CD4-positive, alpha-beta T cell treated with Interferon alpha-2 for 1 hour (primary cell): ENCODE data around the gene ACSM2B.
"Not testable (repeated sequence)": the region's sequence is repeated elsewhere in the genome, so short reads cannot be mapped to it uniquely, and the experiment has no call there.

ENCODE experiments used
- DNase-seq, 2 donors: peaks; one replicate each; pipeline ENCODE4 v3.0.0-alpha.2; 2020 to 2022

ACSM2B gene

DNA sequence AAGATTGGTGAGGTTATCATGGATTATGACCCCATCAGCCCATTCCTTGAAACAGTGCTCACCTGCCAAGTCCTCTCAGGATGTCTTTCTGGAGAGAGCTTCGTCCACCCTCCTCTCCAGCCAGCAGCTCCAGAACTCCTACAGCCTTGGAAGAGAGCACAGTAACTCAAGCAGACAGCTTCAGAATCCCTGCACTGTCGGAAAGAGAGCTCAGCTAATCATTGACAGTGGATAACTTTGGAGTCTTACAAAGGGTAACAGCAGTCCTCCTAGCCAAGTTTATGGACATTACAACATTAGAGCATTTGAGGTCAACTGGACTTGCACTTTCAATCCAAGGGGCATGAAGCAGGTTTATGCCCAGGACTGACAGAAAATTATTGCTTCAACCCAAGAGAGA is at the start of gene ACSM2B:
Gene ACSM2B, minus strand, starts transcription at position 223 of the 400 bp plus-strand sequence. CDS start 11,522 bp downstream, outside the sequence.
- not testable (repeated sequence) for DNase-seq

DNA sequence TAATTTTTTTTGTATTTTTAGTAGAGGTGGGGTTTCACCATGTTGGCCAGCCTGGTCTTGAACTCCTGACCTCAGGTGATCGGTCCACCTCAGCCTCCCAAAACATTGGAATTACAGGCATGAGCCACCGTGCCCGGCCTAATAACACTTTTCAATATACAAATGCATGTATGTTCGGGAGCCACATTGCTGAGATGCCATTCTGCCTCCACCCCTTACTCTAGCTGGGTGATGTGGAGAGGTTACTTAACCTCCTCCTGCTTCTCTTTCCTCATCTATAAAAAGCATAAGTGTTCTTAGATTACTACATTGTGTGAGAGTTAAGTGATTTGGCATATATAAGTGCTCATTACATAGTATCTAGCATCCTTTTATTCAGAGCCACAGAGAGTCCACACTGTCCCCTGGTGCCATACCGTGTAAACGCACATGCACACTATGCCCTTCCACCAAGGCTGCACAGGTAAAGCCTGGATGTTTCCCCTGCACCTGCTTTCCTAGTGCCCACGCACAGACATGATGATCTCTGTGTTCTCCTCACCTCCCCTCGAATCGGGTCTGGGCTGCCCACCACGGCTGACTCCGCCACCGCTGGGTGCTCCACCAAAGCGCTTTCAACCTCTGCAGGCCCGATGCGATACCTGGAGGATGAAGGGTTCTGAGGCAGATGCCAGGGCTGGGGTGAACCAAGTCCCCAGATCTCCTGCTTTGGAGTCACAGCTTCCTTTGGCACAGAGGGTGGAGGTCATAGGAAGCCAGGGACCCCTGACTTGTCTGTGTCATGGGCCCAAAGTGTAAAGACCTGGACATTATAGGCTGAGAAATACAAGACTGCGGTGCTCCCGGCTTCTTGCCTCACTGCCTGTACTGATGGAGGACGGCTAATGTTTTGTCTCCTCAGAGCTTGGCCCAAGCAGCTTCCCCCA is 49.0 kb upstream of the ACSM2B start:
- no peak for DNase-seq

DNA sequence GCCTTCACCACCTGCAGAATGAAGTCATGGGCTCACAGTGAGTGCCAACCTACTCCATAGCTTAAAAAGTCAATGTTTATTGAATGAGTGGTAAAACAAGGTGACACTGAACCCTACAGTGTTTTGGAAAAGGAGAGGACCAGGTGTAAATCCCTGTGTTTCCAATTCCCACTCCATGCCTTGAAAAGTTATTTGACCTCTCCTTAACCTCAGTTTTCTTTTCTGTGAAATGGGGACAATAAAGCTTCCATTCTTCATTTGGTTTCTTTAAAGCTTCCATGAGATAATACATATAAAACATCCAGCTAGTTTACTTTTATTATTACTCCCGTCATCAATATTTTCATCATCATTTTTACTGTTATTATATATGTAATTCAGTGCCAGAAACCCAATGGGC is 48.0 kb upstream of the ACSM2B start:
- no peak for DNase-seq

- no peak for DNase-seq
These were observed 46.3 kb upstream of the ACSM2B start for GRCh38 chr16:20622498-20622870.

GRCh38 chr16:20621406-20621805 is 45.2 kb upstream of the ACSM2B start:
- no peak for DNase-seq

DNA sequence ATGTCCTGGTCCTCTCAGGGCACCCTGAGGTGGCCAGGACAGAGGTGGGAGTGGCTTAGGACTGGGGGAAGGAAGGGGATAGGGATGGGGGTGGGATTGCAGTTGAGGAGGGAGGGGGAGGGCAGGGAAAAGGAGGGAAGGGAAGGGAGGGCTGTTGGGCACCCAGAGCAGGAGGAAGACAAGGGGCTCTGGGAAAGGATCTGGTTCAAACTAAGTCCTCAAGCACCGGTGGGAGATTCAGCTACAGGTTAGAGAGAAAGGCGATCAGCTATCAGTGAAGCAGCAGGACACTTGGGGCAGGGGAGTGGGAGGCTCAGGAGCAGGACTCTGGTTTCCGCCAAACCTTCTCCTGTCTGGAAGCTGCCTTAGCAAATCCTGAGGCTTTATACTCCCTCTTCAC is 44.6 kb upstream of the ACSM2B start:
- DNase-seq = no peak

DNA sequence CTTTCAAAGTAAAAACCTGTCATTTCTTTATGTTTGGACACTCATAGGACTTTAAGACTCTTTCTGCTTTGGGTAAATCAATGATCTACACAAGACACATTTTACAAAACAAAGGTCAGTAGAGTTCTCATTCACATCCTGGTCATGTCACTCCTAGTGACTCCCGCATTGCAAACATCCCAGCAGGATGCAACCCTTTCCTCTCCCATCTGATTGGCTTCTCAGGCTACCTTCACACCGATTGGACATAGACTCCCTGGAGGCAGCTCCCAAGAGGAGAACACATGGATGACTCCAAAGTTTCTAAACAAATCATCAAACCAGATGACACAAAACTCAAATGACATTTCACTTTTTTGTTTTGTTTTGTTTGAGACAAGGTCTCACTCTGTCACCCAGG is 43.8 kb upstream of the ACSM2B start:
- DNase-seq = no peak

- DNase-seq = no peak
These were observed 41.1 kb upstream of the ACSM2B start for GRCh38 chr16:20617271-20617670.

- no peak for DNase-seq
These were observed 38.3 kb upstream of the ACSM2B start for GRCh38 chr16:20614186-20615141.

DNA sequence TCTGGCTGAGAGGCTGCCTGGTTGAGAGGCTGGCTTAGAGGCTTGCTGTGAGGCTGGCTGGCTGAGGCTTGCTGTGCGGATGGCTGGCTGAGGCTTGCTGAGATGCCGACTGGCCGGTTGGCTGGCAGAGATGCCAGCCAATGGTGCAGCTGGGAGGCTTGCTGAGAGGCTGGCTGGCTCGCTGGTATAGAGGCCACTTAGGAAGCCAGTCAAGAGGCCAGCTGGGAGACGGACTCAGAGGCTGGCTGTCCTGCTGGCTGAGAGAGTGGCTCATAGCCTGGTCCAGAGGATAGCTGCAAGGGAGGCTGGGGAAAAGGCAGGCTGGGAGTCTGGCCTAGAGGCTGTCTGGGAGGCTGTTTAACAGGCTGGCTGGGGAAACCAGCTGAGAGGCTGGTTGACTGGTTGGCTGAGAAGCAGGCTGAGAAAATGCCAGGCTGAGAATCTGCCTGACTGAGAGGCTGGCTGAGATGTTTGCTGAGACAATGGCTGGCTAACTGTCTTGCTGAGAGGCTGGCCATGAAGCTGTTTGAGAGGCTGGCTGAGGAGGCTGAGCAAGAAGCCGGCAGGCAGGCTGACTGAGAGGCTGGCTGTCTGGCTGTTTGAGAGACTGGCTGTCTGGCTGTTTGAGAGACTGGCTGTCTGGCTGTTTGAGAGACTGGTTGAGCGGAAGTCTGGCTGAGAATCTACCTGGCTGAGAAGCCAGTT is 37.5 kb upstream of the ACSM2B start:
- no peak for DNase-seq

DNA sequence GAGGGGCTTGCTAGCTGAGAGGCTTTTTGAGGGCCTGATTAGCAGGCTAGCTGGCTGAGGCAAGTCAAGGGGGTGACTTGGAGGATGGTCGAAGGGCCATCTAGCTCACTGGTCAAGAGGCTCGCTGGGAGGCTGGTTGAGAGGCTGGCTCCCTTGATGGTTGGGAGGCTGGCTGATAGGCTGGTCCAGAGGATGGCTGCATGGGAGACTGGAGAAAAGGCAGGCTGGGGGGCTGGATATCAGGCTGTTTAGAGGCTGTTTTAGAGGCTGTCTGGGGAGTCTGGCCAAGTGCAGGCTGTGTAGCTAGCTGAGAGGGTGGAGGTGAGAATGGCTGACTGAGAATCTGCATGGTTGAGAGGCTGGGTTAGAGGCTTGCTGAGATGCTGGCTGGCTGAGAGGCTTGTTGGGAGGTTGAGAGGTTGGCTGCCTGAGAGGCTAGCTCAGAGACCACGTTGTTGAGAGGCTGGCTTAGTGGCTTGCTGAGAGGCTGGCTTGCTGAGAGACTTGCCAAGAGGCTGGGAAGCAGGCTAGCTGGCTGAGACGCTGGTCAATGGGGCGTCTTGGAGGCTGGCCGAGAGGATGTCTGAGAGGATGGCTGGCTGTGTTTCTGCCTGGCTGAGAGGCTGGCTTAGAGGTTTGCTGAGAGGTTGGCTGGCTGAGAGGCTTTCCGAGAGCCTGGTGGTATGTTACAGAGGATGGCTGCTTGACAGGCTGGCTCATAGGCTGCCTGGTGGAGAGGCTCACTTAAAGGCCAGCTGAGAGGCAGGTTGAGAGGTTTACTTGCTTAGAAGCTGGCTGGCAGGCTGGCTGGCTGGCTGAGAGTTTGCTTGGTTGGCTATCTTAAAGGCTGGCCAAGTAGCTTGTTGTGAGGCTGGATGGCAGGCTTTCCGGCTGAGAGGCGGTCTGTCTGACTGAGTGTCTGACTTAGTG is 36.6 kb upstream of the ACSM2B start:
- DNase-seq = no peak

- DNase-seq = no peak
These were observed 35.9 kb upstream of the ACSM2B start for GRCh38 chr16:20611975-20612481.

DNA sequence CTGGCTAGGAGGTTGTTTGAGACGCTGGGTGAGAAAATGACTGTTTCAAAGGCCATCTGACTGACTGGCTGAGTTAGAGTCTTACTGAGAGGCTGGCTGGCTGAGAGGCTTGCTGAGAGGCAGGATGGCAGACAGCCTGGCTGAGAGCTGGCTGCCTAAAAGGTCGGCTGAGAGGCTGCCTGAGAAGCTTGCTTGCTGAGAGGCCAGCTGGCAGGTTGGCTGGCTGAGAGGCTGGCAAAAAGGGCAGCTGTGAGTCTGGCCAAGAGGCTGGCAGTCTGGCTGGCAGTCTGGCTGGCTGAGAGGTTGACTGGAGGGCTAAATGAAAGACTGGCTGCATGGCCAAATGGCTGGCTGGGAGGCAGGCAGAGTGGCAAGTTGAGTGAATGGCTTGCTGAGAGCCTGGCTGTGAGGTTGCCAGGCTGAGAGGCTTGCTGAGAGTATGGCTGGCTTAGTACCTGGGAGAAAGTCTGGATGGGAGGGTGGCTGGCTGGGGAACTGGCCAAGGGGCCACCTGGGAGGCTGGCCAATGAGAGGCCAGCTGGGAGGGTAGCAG is 35.3 kb upstream of the ACSM2B start:
- DNase-seq = no peak

DNA sequence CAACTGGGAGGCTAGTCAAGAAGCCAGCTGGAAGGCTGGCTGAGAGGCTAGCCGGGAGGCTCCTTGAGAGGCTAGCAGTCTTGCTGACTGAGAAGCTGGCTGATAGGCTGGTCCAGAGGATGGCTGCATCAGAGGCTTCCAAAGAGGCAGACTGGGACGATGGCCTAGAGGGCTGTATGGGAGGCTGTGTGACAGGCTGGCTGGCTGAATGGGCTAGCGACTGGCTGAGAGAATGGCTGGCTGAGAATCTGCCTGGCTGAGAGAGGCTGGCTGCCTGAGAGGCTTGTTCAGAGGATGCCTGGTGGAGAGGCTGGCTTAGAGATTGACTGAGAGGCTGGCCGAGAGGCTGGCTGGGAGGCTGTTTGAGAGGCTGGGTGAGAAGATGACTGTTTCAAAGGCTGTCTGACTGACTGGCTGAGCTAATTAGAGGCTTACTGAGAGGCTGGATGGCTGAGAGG is 34.8 kb upstream of the ACSM2B start:
- DNase-seq = no peak

DNA sequence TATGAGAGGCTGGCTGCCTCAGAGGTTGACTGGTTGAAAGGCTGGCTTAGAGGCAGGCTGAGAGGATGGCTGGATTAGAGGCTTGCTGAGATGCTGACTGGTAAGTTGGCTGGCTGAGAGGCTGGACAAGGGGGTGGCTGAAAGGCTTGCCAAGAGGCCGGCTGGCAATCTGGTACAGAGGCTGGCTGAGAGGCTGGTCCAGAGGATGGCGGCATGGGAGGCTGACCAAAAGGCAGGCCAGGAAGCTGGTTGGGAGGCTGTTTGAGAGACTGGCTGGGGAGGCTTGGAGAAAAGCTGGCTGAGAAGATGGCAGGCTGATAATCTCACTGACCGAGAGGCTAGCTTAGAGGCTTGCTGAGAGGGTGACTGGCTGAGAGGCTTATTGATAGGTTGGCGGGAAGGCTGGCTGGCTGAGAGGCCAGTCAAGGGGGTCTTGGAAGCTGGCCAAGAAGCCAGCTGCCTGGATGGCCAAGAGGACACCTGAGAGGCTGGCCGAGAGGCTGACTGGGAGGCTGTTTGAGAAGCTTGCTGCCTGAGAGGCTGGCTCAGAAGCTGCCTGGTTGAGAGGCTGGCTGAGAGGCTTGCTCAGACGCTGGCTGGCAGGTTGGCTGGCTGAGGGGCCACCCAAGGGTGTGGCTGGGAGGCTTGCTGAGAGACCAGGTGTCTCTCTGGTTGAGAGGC is 34.2 kb upstream of the ACSM2B start:
- no peak for DNase-seq

DNA sequence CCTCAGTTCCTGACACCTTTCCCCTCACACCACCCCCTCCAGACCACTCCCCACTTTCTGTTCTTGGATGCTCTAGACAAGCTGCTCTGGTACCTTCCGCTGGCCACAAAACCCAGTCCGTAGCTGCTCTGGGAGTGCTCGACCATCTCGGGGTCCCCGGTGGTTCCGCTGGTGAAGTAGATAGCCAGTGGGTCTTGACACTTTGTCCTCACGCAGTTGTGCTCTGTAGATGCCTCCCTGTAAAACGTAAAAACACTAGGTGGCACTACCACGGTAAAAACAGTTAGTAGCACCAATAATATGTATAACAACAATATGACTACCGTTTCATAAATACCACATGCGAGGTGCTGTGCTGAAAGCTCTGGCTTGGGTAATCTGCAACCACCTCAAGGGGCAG is 26.0 kb upstream of the ACSM2B start:
- peak in 1 of 2 donors; percentile 7 for DNase-seq

DNA sequence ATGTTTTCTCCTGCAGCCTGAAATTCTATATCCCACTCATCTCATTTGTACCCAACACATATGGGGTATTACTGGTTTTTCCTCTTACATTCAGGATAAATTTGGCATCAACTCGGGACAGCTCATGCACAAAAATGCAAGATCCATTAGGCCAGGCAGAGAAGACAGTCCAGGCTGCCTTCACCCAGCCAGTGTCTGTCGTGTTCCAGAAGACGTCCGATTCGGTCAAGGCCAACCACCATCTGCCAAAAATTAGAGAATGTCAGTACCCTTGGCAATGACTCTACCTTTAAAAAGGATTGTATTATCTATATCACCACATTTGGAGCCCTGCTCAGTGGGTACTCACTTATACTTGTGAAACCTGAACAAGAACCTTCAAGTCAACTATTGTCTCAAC is 23.3 kb upstream of the ACSM2B start:
- DNase-seq = not testable (repeated sequence)

- no peak for DNase-seq
These were observed 22.8 kb upstream of the ACSM2B start for GRCh38 chr16:20598832-20599469.

- not testable (repeated sequence) for DNase-seq
These were observed 19.5 kb upstream of the ACSM2B start for GRCh38 chr16:20595694-20596093.

- DNase-seq = not testable (repeated sequence)
These were observed 18.9 kb upstream of the ACSM2B start for GRCh38 chr16:20595068-20595467.
